22Rv1 (cell line): ENCODE data around the gene FANK1.

Experiments
- ZFX ChIP-seq: fragments of 450-650 bp; IDR thresholded peaks from 2 replicates; pipeline ENCODE4 v1.6.1; 2017; ENCODE audit warnings: antibody characterized with exemption, borderline replicate concordance
- TF ChIP-seq, protein P1 (sequence below): fragments of 450-650 bp; IDR thresholded peaks from 2 replicates; pipeline ENCODE4 v1.5.1; 2017; ENCODE audit warnings: mild to moderate bottlenecking

- no peak for TF ChIP-seq ZFX
- TF ChIP-seq, protein P1, sequence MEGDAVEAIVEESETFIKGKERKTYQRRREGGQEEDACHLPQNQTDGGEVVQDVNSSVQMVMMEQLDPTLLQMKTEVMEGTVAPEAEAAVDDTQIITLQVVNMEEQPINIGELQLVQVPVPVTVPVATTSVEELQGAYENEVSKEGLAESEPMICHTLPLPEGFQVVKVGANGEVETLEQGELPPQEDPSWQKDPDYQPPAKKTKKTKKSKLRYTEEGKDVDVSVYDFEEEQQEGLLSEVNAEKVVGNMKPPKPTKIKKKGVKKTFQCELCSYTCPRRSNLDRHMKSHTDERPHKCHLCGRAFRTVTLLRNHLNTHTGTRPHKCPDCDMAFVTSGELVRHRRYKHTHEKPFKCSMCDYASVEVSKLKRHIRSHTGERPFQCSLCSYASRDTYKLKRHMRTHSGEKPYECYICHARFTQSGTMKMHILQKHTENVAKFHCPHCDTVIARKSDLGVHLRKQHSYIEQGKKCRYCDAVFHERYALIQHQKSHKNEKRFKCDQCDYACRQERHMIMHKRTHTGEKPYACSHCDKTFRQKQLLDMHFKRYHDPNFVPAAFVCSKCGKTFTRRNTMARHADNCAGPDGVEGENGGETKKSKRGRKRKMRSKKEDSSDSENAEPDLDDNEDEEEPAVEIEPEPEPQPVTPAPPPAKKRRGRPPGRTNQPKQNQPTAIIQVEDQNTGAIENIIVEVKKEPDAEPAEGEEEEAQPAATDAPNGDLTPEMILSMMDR = no peak
Observed at GRCh38 chr10:125878957-125879835, 17.2 kb upstream of the FANK1 start.
